Retina (tissue), 1 donor: Measurements from ENCODE around the gene NAALADL2.
"Not testable (repeated sequence)": the region's sequence is repeated elsewhere in the genome, so short reads cannot be mapped to it uniquely, and the experiment has no call there.

Experiments used
- DNase-seq: peaks from one replicate; pipeline ENCODE4 v3.0.0-alpha.2; 2016

The NAALADL2 gene

DNA sequence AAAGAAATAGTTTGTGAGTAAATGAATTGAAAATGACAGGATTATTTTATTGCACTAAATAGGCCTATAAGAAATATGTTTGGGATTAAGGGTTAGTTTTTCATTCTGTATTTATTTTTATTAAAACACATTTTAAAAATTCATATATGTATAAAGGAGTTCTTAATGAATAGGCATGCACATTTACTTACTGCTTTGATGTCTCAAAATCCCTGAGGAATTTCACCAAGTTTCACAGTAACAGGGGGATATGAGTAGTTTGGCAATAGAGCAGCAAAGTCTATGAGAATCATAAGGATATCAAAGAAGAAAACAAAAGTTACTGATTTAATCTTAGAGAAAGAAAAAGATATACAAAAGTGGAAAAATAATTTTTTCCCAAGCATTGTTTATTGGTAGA is 411.7 kb downstream of the NAALADL2 start:
- DNase-seq = no peak

GRCh38 chr3:175271465-175271864 is 412.3 kb downstream of the NAALADL2 start:
- DNase-seq = not testable (repeated sequence)

DNA sequence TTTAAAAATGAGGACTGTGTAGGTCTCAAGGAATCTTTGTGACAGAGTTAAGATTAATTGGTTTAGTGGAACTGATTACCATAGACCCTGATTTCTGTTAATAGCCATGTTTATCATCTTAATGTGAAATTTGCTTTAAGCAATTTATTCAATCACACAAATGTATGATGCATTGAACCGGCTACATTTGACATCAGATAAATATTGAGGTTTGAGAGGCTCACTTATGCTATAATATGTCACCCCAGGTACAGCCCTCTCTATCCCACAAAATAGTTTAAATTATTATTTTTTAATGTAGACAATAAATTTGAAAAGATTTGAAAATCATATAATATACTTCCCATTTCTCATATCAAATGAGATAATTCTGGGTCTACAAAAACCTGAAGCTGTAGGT is 413.3 kb downstream of the NAALADL2 start:
- DNase-seq = no peak

GRCh38 chr3:175273573-175273972 is 414.4 kb downstream of the NAALADL2 start:
- no peak for DNase-seq

GRCh38 chr3:175274056-175274455 is 414.9 kb downstream of the NAALADL2 start:
- no peak for DNase-seq

GRCh38 chr3:175274474-175275218 is 415.5 kb downstream of the NAALADL2 start:
- no peak for DNase-seq

GRCh38 chr3:175278680-175279079 is 419.5 kb downstream of the NAALADL2 start:
- DNase-seq = no peak

GRCh38 chr3:175279457-175279856 is 420.3 kb downstream of the NAALADL2 start:
- DNase-seq = no peak

- DNase-seq = no peak
Observed at GRCh38 chr3:175279911-175280310, 420.8 kb downstream of the NAALADL2 start.

GRCh38 chr3:175287361-175287963 is 428.3 kb downstream of the NAALADL2 start:
- DNase-seq = no peak

DNA sequence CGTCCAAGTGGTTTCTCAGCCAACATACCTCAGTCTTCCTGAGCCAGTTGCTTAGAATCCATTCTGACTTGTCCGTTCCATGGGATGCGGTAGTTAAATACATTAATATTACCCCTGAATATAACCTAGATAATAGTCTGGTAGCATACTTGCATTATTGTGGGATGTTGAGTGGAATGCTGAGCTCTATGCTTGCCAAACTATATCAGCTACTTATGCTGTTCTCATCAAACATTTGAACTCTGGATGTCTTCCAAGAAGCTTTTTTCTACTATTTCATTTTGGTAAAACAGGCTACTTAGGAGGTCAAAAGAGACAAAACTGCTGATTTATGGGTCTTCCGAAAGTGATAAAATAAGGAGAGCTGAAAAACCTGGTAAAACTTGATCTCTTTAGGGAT is 429.5 kb downstream of the NAALADL2 start:
- DNase-seq = no peak

DNA sequence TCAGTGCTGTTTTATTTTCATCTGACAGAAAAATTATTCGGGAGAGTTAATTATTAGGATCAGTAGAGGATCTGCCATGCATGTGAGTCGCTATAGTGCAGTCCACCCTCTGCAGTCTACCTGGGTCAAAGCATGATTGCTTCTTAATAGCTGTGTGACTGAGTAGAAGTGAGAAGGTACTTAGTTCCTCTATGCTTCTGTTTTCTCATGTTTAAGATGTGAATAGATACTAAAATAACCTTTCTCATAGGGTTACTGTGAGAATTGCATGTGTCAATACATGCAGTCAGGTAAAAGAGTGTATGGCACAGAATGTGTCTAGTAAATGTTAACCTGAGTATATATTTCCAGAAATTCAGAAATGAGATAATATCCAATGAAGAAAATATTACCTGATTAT is 435.7 kb downstream of the NAALADL2 start:
- DNase-seq = no peak

GRCh38 chr3:175295248-175296130 is 436.4 kb downstream of the NAALADL2 start:
- no peak for DNase-seq

GRCh38 chr3:175297216-175297615 is 438.1 kb downstream of the NAALADL2 start:
- no peak for DNase-seq

- no peak for DNase-seq
Observed at GRCh38 chr3:175301741-175302140, 442.6 kb downstream of the NAALADL2 start.

DNA sequence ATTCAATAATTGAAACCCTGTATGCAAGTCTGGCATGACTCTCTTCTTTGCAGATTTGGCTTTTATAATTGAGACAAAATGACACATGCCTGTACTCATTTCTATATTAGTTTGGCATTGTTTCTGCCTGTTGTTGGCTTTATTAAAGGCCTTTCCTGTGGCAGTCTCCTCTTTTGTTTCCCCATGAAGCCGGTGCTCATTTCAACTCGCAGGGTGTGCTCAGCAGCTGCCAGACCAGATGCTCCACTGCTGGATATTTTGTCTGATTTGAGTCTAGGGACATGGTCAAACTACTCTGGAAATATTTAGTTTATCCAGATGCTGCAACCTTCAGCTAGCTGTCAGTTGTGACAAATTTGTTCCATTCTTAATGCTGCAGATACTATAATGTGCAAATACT is 445.3 kb downstream of the NAALADL2 start:
- DNase-seq = peak; percentile 49

GRCh38 chr3:175307642-175308041 is 448.5 kb downstream of the NAALADL2 start:
- DNase-seq = no peak

- no peak for DNase-seq
Observed at GRCh38 chr3:175308097-175308496, 449.0 kb downstream of the NAALADL2 start.

- no peak for DNase-seq
Observed at GRCh38 chr3:175310046-175310445, 450.9 kb downstream of the NAALADL2 start.

GRCh38 chr3:175311404-175311803 is 452.3 kb downstream of the NAALADL2 start:
- DNase-seq = no peak

GRCh38 chr3:175311946-175312345 is 452.8 kb downstream of the NAALADL2 start:
- no peak for DNase-seq

- no peak for DNase-seq
Observed at GRCh38 chr3:175312791-175313190, 453.7 kb downstream of the NAALADL2 start.

DNA sequence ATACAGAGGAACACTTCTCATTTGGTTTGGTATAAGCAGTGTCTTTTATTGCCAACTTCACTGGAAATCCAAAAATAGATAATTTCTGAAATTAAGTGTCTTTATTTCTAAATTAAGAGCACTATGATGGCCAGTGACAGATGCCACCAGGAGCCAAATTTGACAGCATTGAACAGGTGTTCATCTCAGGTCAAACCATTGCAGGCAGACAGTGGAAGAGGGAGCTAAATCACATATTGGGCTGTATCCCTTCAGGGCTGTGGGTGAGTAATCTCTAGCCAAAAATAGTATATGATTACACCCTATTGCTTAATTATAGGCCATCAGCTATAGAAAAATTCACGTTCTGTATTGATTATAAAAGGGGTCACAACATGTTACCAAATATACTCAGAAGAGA is 457.7 kb downstream of the NAALADL2 start:
- no peak for DNase-seq

GRCh38 chr3:175325440-175325839 is 466.3 kb downstream of the NAALADL2 start:
- DNase-seq = no peak
